Activated T-cell treated with anti-CD3 and anti-CD28 coated beads, Interleukin-2, amount 50 U/mL, for 72 hours (primary cell): ENCODE results near the gene BORCS5. TPM values are rescaled to one million over a fixed set of nuclear protein-coding genes. Genes with fewer than 3 reads are reported as not detected.

ENCODE experiments used
- ATAC-seq, 2 donors: fragments of 150-1000 bp; cut with Tn5 transposase; replicated peaks in 1 of 2; 2 replicates each; pipeline ENCODE4 v1.10.0; 2021; ENCODE audit warnings: moderate library complexity in 2 of 2, mild to moderate bottlenecking in 1 of 2
- DNase-seq, 2 donors: peaks; one replicate each; pipeline ENCODE4 v3.0.0; 2021 to 2022; ENCODE audit warnings: mixed read lengths in 1 of 2
- H3K27ac Mint-ChIP-seq: one replicate; pipeline ENCODE4 v1.8.0; 2022; ENCODE audit warnings: mild to moderate bottlenecking, moderate library complexity, mixed read lengths
- H3K27me3 Mint-ChIP-seq: one replicate; pipeline ENCODE4 v1.8.0; 2022; ENCODE audit warnings: low read depth, mixed read lengths
- H3K36me3 Mint-ChIP-seq, 2 donors: one replicate each; pipeline ENCODE4 v1.8.0; 2022; ENCODE audit warnings: mixed read lengths in 2 of 2, mild to moderate bottlenecking in 1 of 2; ENCODE audit not compliant: insufficient read depth in 2 of 2
- H3K4me1 Mint-ChIP-seq: one replicate; pipeline ENCODE4 v1.8.0; 2022; ENCODE audit warnings: low read depth, mixed read lengths
- H3K4me3 Mint-ChIP-seq, 2 donors: one replicate each; pipeline ENCODE4 v1.8.0; 2022; ENCODE audit warnings: mild to moderate bottlenecking in 2 of 2, mixed read lengths in 2 of 2, moderate library complexity in 2 of 2
- H3K9me3 Mint-ChIP-seq, 2 donors: one replicate each; pipeline ENCODE4 v1.8.0; 2022; ENCODE audit warnings: mixed read lengths in 2 of 2
- total RNA-seq, 2 donors: library from RNA; stranded (reverse); gene quantifications; one replicate each; pipeline ENCODE4 v1.2.3, GENCODE V29; 2022

The BORCS5 gene
- total RNA-seq, 2 donors from 2014 or later, result 37.7 to 44.9 TPM

DNA sequence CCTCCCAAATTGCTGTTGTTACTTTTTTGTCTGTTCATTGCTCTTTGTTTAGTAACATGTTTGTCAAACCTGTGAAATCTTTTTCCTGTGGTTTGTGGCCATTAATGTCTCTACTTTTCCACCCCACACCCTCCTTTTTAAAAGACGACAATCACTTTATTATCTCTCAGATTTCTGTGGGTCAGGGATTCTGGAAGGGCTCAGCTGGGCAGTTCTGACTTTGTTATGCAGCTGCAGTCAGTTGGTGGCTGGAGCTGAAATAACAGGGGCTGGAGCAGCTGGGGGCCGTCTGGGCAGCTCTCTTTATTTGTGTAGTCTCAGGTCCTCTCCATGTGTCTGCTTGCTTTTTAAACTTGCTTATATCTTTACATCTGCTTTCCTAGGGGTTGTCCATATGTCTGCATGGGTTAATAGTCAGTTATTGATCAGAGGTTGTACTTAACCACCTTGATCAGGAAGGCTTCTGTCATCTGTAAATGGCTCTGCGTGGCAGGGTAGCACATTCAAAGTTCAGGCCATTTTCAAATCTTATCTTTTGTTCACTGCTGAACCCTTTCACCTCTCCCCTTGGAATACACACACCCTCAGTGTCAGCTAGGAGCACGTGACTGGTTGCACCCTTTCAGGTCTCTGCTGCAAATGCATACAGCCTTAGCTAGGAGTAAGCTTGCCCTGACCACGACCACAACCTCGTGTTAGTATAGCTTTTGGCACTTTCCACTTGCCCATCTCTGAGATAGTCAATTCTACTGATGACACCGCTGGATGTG lies 27.9 kb downstream of the BORCS5 start:
- Mint-ChIP-seq H3K27ac (peak overlapping the region; percentile 96), H3K4me1 (peaks cover 60% of the 10 kb centered on the region), H3K4me3 (peak overlapping the region; percentile 44 to 76), H3K27me3 (no peaks in the 10 kb centered on the region), H3K36me3 (peaks cover 25 to 33% of the 10 kb centered on the region in 2 donors), H3K9me3 (peaks cover 0 to 13% of the 10 kb centered on the region in 2 donors)
- ATAC-seq (peak; percentile 92 to 93), DNase-seq (peak; percentile 71 to 72)

- DNase-seq (no peak), ATAC-seq (no peak)
- Mint-ChIP-seq H3K4me1 (peaks cover 40% of the 10 kb centered on the region), H3K4me3 (peak overlapping the region in 1 of 2 donors; percentile 65), H3K27ac (peak overlapping the region; percentile 64), H3K27me3 (no peaks in the 10 kb centered on the region), H3K36me3 (peaks cover 18 to 29% of the 10 kb centered on the region in 2 donors), H3K9me3 (peaks cover 0 to 5% of the 10 kb centered on the region in 2 donors)
Measured at GRCh38 chr12:12387501-12387900, 30.6 kb downstream of the BORCS5 start.

GRCh38 chr12:12392413-12392812 lies 35.5 kb downstream of the BORCS5 start:
- DNase-seq (no peak), ATAC-seq (no peak)
- Mint-ChIP-seq H3K9me3 (peaks cover 3% of the 10 kb centered on the region in 2 donors), H3K4me1 (peaks cover 32% of the 10 kb centered on the region), H3K27me3 (no peaks in the 10 kb centered on the region), H3K27ac (no peak overlapping the region), H3K36me3 (peaks cover 13 to 26% of the 10 kb centered on the region in 2 donors), H3K4me3 (no peak overlapping the region)

- Mint-ChIP-seq H3K4me1 (peaks cover 35% of the 10 kb centered on the region), H3K27ac (no peak overlapping the region), H3K4me3 (no peak overlapping the region), H3K36me3 (peaks cover 11 to 25% of the 10 kb centered on the region in 2 donors), H3K9me3 (peaks cover 3% of the 10 kb centered on the region in 2 donors), H3K27me3 (no peaks in the 10 kb centered on the region)
- no peak for ATAC-seq
- no peak for DNase-seq
Measured at GRCh38 chr12:12393171-12393570, 36.3 kb downstream of the BORCS5 start.

- peak overlapping the region in 1 of 2 donors; percentile 16 for H3K4me3 Mint-ChIP-seq
- DNase-seq (no peak), ATAC-seq (no peak)
- H3K9me3 Mint-ChIP-seq, result peaks cover 3% of the 10 kb centered on the region in 2 donors
- no peaks in the 10 kb centered on the region for H3K27me3 Mint-ChIP-seq
- H3K36me3 Mint-ChIP-seq, result peaks cover 12 to 20% of the 10 kb centered on the region in 2 donors
- H3K4me1 Mint-ChIP-seq, result peaks cover 59% of the 10 kb centered on the region
- H3K27ac Mint-ChIP-seq, result peak overlapping the region; percentile 77
Measured at GRCh38 chr12:12396694-12397093, 39.8 kb downstream of the BORCS5 start.

DNA sequence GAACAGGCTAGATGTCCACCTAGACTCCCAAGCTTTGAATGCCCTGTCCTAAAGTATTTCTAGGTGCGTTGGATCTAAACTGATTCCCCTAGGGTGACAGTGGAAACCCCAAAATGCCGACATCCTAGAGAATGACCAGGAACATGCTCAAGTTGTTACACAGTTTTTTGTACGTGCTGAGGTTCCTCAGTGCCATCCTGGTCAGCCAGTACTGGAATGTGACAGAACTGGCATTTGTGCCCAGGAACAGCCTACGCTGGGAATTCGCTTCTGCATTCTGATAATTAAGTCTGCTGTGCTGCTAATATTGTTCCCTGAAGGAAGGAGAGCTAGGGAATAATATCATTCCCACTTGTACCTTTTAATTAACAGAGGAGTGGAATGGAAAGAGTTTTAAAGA lies 40.3 kb downstream of the BORCS5 start:
- Mint-ChIP-seq H3K36me3 (peaks cover 12 to 22% of the 10 kb centered on the region in 2 donors), H3K27me3 (no peaks in the 10 kb centered on the region), H3K4me3 (peak overlapping the region in 1 of 2 donors; percentile 16), H3K27ac (peak overlapping the region; percentile 77), H3K4me1 (peaks cover 62% of the 10 kb centered on the region), H3K9me3 (peaks cover 3% of the 10 kb centered on the region in 2 donors)
- DNase-seq, result no peak
- ATAC-seq, result no peak

- no peak overlapping the region for H3K4me3 Mint-ChIP-seq
Measured at GRCh38 chr12:12398026-12398859, 41.4 kb downstream of the BORCS5 start.

DNA sequence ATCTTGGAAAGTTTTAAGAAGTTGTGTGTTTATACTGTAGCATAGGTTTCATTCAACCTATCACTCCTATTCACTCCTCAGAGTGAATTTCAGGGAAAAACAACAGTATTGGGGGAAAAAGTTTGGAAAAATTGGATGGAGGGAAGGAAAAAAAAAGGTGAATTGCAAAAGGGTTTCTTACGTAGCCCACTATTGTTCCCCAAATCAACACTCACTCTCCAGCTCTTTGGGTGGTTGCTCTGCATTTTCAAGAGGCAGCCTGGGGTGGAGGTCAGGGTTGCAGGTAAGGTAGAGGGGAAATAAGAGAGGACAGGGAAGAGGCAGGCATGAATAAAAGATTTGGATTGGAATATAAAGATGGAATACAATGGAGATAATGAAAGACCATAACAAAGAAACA lies 42.3 kb downstream of the BORCS5 start:
- DNase-seq (no peak), ATAC-seq (no peak)
- Mint-ChIP-seq H3K9me3 (peaks cover 3% of the 10 kb centered on the region in 2 donors), H3K27me3 (no peaks in the 10 kb centered on the region), H3K27ac (peak overlapping the region; percentile 20), H3K4me1 (peaks cover 79% of the 10 kb centered on the region), H3K36me3 (peaks cover 12 to 22% of the 10 kb centered on the region in 2 donors), H3K4me3 (no peak overlapping the region)

More at GRCh38 chr12:12398026-12398859, 41.4 kb downstream of the BORCS5 start:
- H3K9me3 Mint-ChIP-seq, result peaks cover 3% of the 10 kb centered on the region in 2 donors
- peaks cover 12 to 22% of the 10 kb centered on the region in 2 donors for H3K36me3 Mint-ChIP-seq
- ATAC-seq (no peak), DNase-seq (no peak)
- H3K27me3 Mint-ChIP-seq, result no peaks in the 10 kb centered on the region
- H3K4me1 Mint-ChIP-seq, result peaks cover 69% of the 10 kb centered on the region
- peak overlapping the region; percentile 13 for H3K27ac Mint-ChIP-seq

- Mint-ChIP-seq H3K4me3 (no peak overlapping the region), H3K36me3 (peaks cover 10 to 19% of the 10 kb centered on the region in 2 donors), H3K27ac (peak overlapping the region; percentile 73), H3K9me3 (peaks cover 1 to 2% of the 10 kb centered on the region in 2 donors), H3K27me3 (no peaks in the 10 kb centered on the region), H3K4me1 (peaks cover 82% of the 10 kb centered on the region)
- DNase-seq (no peak), ATAC-seq (no peak)
Measured at GRCh38 chr12:12399776-12400305, 43.0 kb downstream of the BORCS5 start.

- Mint-ChIP-seq H3K27ac (no peak overlapping the region), H3K4me3 (no peak overlapping the region), H3K9me3 (no peaks in the 10 kb centered on the region), H3K4me1 (peaks cover 75% of the 10 kb centered on the region), H3K36me3 (peaks cover 6 to 13% of the 10 kb centered on the region in 2 donors), H3K27me3 (no peaks in the 10 kb centered on the region)
- no peak for DNase-seq
- no peak for ATAC-seq
Measured at GRCh38 chr12:12400793-12401192, 43.9 kb downstream of the BORCS5 start.

DNA sequence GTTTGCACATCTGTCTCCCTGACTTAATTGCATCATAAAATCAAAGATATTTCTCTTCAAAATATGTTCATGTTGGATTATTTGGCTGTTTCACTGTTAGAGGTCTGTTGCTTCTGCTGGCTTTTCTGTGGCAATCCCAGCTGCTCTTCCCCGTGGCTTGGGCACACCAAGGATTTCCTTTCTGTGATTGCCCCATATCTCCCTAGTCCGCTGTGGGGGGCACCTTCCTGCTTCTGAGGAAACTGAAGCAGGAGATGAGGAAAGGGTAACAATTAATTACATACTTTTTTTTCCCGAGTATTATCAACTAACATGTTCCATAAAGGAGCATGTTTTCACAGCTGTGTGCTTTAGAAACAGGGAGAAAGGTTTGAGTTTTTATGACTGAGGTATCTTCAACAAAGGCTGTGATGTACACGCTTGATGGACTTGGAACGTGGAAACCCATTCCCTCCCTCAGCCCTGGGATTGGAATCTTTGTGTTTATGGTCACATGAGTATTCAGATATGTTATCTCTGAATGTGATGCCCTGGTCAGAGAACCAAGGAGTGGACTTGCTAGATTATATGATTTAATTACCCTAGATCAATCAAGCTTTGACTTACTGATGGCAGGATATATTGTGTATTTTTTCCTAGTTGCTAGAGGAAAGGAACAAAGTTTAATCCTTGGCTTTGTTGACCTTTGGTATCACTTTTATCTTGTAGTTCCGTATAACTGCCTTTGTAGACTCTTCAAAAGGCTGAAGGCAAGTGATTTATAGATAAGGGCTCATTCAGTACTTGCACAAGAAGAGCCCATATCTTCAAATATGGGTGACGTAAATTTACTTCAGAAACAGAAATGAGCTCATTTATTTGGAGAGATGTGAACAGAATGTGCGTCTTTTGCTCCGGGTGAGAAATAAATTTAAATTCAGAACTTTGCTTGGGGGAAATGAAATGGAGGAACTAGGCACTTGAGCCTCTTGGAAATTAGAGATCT lies 46.7 kb downstream of the BORCS5 start:
- DNase-seq, result no peak

DNA sequence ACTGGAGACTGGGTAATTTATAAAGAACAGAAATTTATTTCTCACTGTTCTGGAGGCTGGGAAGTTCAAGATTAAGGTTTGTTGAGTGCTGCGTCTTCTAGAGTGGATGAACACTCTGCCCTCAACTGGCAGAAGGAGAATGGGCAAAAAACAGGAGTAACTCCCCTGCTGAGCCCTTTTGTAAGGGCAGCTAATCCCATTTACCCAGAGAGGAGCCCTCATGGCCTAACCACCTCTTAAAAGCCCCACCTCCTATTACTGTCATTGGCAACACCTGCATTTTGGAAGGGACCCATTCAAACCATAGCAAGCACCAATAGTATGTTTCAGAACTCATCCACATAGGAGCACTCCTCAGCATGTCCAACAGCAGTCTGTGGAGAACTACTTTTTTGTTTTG lies 47.4 kb downstream of the BORCS5 start:
- H3K4me3 Mint-ChIP-seq, result peak overlapping the region; percentile 25 to 61
- no peaks in the 10 kb centered on the region for H3K27me3 Mint-ChIP-seq
- DNase-seq (no peak), ATAC-seq (no peak)
- peaks cover 6 to 8% of the 10 kb centered on the region in 2 donors for H3K36me3 Mint-ChIP-seq
- H3K27ac Mint-ChIP-seq, result peak overlapping the region; percentile 93
- H3K4me1 Mint-ChIP-seq, result peaks cover 49% of the 10 kb centered on the region
- H3K9me3 Mint-ChIP-seq, result no peaks in the 10 kb centered on the region

More for the DNA sequence above, 46.7 kb downstream of the BORCS5 start:
- ATAC-seq, result peak; percentile 57 to 65
- Mint-ChIP-seq H3K9me3 (no peaks in the 10 kb centered on the region), H3K4me3 (peak overlapping the region; percentile 25 to 61), H3K4me1 (peaks cover 53% of the 10 kb centered on the region), H3K36me3 (peaks cover 6 to 11% of the 10 kb centered on the region in 2 donors), H3K27ac (peak overlapping the region; percentile 93), H3K27me3 (no peaks in the 10 kb centered on the region)
